Mesendoderm (in vitro differentiated cells): Measurements from ENCODE around the gene ADIRF.

Experiments used
- DNase-seq: peaks from one replicate; pipeline ENCODE4 v3.0.0; 2013
- H2AK5ac ChIP-seq: 2 replicates; pipeline ENCODE4 v1.6.1; 2013; ENCODE audit warnings: low read length, inconsistent platforms
- H2BK120ac ChIP-seq: 2 replicates; pipeline ENCODE4 v1.6.1; 2013; ENCODE audit warnings: low read depth, mild to moderate bottlenecking, low read length, moderate library complexity, mixed read lengths
- H2BK15ac ChIP-seq: replicated peaks from 2 replicates; pipeline ENCODE4 v1.6.1; 2013; ENCODE audit warnings: low read depth, mild to moderate bottlenecking, moderate library complexity
- H2BK5ac ChIP-seq: 2 replicates; pipeline ENCODE4 v1.6.1; 2013; ENCODE audit warnings: low read length, inconsistent platforms
- H3K18ac ChIP-seq: 2 replicates; pipeline ENCODE4 v1.6.1; 2013; ENCODE audit warnings: mild to moderate bottlenecking, low read length, mixed read lengths
- H3K23ac ChIP-seq: one replicate; pipeline ENCODE4 v1.6.1; 2013; ENCODE audit warnings: low read length
- H3K27ac ChIP-seq: 2 replicates; pipeline ENCODE4 v1.5.1; 2013; ENCODE audit warnings: low read depth, mild to moderate bottlenecking, inconsistent platforms, low read length, moderate library complexity
- H3K27me3 ChIP-seq: 2 replicates; pipeline ENCODE4 v1.6.1; 2013; ENCODE audit warnings: low read length, control low read depth, mild to moderate bottlenecking, inconsistent platforms; ENCODE audit not compliant: insufficient read depth, poor library complexity
- H3K36me3 ChIP-seq: 2 replicates; pipeline ENCODE4 v1.6.1; 2013; ENCODE audit warnings: low read length, inconsistent platforms; ENCODE audit not compliant: control insufficient read depth, insufficient read depth
- H3K4ac ChIP-seq: one replicate; pipeline ENCODE4 v1.6.1; 2013; ENCODE audit warnings: low read depth, mild to moderate bottlenecking, low read length, moderate library complexity
- H3K4me1 ChIP-seq: 2 replicates; pipeline ENCODE4 v1.6.1; 2013; ENCODE audit warnings: low read depth, low read length, inconsistent platforms; ENCODE audit not compliant: control insufficient read depth
- H3K4me2 ChIP-seq: 2 replicates; pipeline ENCODE4 v1.6.1; 2013; ENCODE audit warnings: low read length
- H3K4me3 ChIP-seq: 2 replicates; pipeline ENCODE4 v1.5.1; 2013; ENCODE audit warnings: mild to moderate bottlenecking, low read length
- H3K56ac ChIP-seq: one replicate; pipeline ENCODE4 v1.6.1; 2013; ENCODE audit warnings: low read length
- H3K79me1 ChIP-seq: 2 replicates; pipeline ENCODE4 v1.6.1; 2013; ENCODE audit warnings: low read length, inconsistent platforms
- H3K79me2 ChIP-seq: 2 replicates; pipeline ENCODE4 v1.6.1; 2013; ENCODE audit warnings: mild to moderate bottlenecking, low read length; ENCODE audit not compliant: control insufficient read depth, insufficient read depth
- H3K9ac ChIP-seq: 2 replicates; pipeline ENCODE4 v1.6.1; 2013; ENCODE audit warnings: low read length, inconsistent platforms
- H4K5ac ChIP-seq: one replicate; pipeline ENCODE4 v1.6.1; 2013; ENCODE audit warnings: low read length
- H4K8ac ChIP-seq: one replicate; pipeline ENCODE4 v1.6.1; 2013; ENCODE audit warnings: low read depth, mild to moderate bottlenecking, control low read depth, low read length, moderate library complexity
- WGBS: extraction: QIAGEN DNeasy Blood & Tissue Kit; methylation state at CpG from one replicate; pipeline ENCODE4 v1.1.7; 2013; ENCODE audit warnings: low lambda C conversion rate, missing lambda C conversion rate; ENCODE audit not compliant: insufficient coverage; ENCODE audit errors: extremely low coverage; 5-methylcytosine and 5-hydroxymethylcytosine counted together

ADIRF gene

GRCh38 chr10:86969421-86970041 is 1.2 kb downstream of the ADIRF start:
- Histone ChIP-seq H3K4me1 (peaks cover 5% of the 10 kb centered on the region), H3K4me3 (no peak overlapping the region), H3K36me3 (no peaks in the 10 kb centered on the region), H2BK120ac (no peak overlapping the region), H4K5ac (no peak overlapping the region), H3K56ac (peak overlapping the region; percentile 69), H3K27me3 (no peaks in the 10 kb centered on the region), H3K79me2 (no peaks in the 10 kb centered on the region), H3K9ac (peak overlapping the region; percentile 21), H3K79me1 (no peaks in the 10 kb centered on the region), H3K23ac (no peak overlapping the region), H2BK15ac (no peak overlapping the region), H3K18ac (no peak overlapping the region), H3K4me2 (no peak overlapping the region), H3K27ac (no peak overlapping the region), H4K8ac (no peak overlapping the region), H2AK5ac (no peak overlapping the region), H3K4ac (no peak overlapping the region), H2BK5ac (no peak overlapping the region)
- DNase-seq, result no peak
- no CpG with 5 or more reads among the region's 8 CpGs for WGBS

- Histone ChIP-seq H3K27me3 (no peaks in the 10 kb centered on the region), H3K4ac (no peak overlapping the region), H3K23ac (no peak overlapping the region), H3K79me2 (no peaks in the 10 kb centered on the region), H2BK120ac (no peak overlapping the region), H3K4me1 (peaks cover 5% of the 10 kb centered on the region), H4K8ac (peak overlapping the region; percentile 43), H3K4me3 (peak overlapping the region; percentile 3), H3K9ac (peak overlapping the region; percentile 76), H3K27ac (no peak overlapping the region), H3K4me2 (peak overlapping the region; percentile 51), H2BK5ac (no peak overlapping the region), H3K79me1 (no peaks in the 10 kb centered on the region), H2BK15ac (no peak overlapping the region), H4K5ac (no peak overlapping the region), H3K36me3 (no peaks in the 10 kb centered on the region), H2AK5ac (no peak overlapping the region), H3K56ac (peak overlapping the region; percentile 69), H3K18ac (peak overlapping the region; percentile 70)
- no CpG with 5 or more reads among the region's 30 CpGs for WGBS
- peak; percentile 62 for DNase-seq
These were observed 2.1 kb downstream of the ADIRF start for GRCh38 chr10:86970162-86970981.

DNA sequence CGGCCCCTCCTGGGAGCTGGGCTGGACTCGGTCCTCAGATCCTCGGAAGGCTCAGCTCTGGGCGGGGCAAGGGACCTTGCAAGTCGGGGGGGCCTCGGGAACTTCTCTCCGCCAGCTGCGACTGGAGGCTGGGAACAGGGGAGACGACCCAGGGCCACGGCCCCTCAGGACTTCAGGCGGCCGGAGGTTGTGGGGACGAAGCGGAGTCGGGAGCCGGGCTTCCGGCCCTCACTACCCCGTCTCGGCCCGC is 2.6 kb downstream of the ADIRF start:
- Histone ChIP-seq H3K4me3 (peak overlapping the region; percentile 3), H3K36me3 (no peaks in the 10 kb centered on the region), H3K27ac (no peak overlapping the region), H3K9ac (peak overlapping the region; percentile 76), H3K23ac (no peak overlapping the region), H3K4ac (no peak overlapping the region), H3K27me3 (no peaks in the 10 kb centered on the region), H3K56ac (peak overlapping the region; percentile 69), H2BK15ac (no peak overlapping the region), H2AK5ac (no peak overlapping the region), H3K4me2 (peak overlapping the region; percentile 51), H4K5ac (no peak overlapping the region), H4K8ac (peak overlapping the region; percentile 43), H2BK120ac (no peak overlapping the region), H3K79me1 (no peaks in the 10 kb centered on the region), H3K4me1 (peaks cover 5% of the 10 kb centered on the region), H2BK5ac (no peak overlapping the region), H3K79me2 (no peaks in the 10 kb centered on the region), H3K18ac (peak overlapping the region; percentile 70)
- no CpG with 5 or more reads among the region's 20 CpGs for WGBS
- DNase-seq, result peak; percentile 78

GRCh38 chr10:86971232-86971991 is 3.1 kb downstream of the ADIRF start:
- no peak overlapping the region for H2BK5ac ChIP-seq
- no peak overlapping the region for H2BK120ac ChIP-seq
- peak; percentile 70 for DNase-seq
- peak overlapping the region; percentile 29 for H3K23ac ChIP-seq
- H4K8ac ChIP-seq, result no peak overlapping the region
- H3K4me1 ChIP-seq, result peaks cover 4% of the 10 kb centered on the region
- H3K9ac ChIP-seq, result peak overlapping the region; percentile 76
- H3K4me3 ChIP-seq, result peak overlapping the region; percentile 36
- peak overlapping the region; percentile 85 for H3K4ac ChIP-seq
- no peaks in the 10 kb centered on the region for H3K79me2 ChIP-seq
- H3K27me3 ChIP-seq, result no peaks in the 10 kb centered on the region
- H2BK15ac ChIP-seq, result no peak overlapping the region
- no peak overlapping the region for H4K5ac ChIP-seq
- peak overlapping the region; percentile 70 for H3K18ac ChIP-seq
- H3K79me1 ChIP-seq, result no peaks in the 10 kb centered on the region
- no CpG with 5 or more reads among the region's 66 CpGs for WGBS
- H3K36me3 ChIP-seq, result no peaks in the 10 kb centered on the region
- no peak overlapping the region for H3K27ac ChIP-seq
- peak overlapping the region; percentile 83 for H3K56ac ChIP-seq
- no peak overlapping the region for H2AK5ac ChIP-seq
- peak overlapping the region; percentile 72 for H3K4me2 ChIP-seq

GRCh38 chr10:86972613-86973380 is 4.5 kb downstream of the ADIRF start:
- Histone ChIP-seq H4K8ac (no peak overlapping the region), H3K18ac (no peak overlapping the region), H3K23ac (no peak overlapping the region), H2AK5ac (no peak overlapping the region), H2BK5ac (no peak overlapping the region), H2BK120ac (no peak overlapping the region), H3K79me1 (no peaks in the 10 kb centered on the region), H3K79me2 (no peaks in the 10 kb centered on the region), H3K4me1 (peaks cover 4% of the 10 kb centered on the region), H3K27ac (no peak overlapping the region), H3K27me3 (no peaks in the 10 kb centered on the region), H3K4me2 (no peak overlapping the region), H3K56ac (peak overlapping the region; percentile 42), H2BK15ac (no peak overlapping the region), H3K9ac (no peak overlapping the region), H4K5ac (no peak overlapping the region), H3K4ac (no peak overlapping the region), H3K4me3 (no peak overlapping the region), H3K36me3 (no peaks in the 10 kb centered on the region)
- no CpG with 5 or more reads among the region's 11 CpGs for WGBS
- DNase-seq, result no peak
